HepG2 (cell line): ENCODE data around the gene FAM50A. TPM values are rescaled to one million over a fixed set of nuclear protein-coding genes. Genes with fewer than 3 reads are reported as not detected.

Source experiments
- ATAC-seq: fragments of 200-7000 bp; cut with Tn5 transposase; 3 replicates; pipeline ENCODE4 v1.9.1; 2020; ENCODE audit warnings: mild to moderate bottlenecking, moderate library complexity
- BruUV-seq: library from RNA; stranded (reverse); fragments of 400-500 nt; replicated peaks from 2 replicates; lab custom pipeline; 2021; lab: Mats Ljungman, UMichigan
- CTCF ChIA-PET: fragments of 300-600 bp; formaldehyde crosslinking; extraction: SDS; loops from one replicate; lab custom pipeline; 2021; ENCODE audit warnings: low total read pairs, inconsistent platforms, low intra/inter-chr PET ratio; lab: Yijun Ruan, JAX
- POLR2A ChIA-PET: fragments of 350-600 bp; sonication (Branson Sonifier 250); formaldehyde crosslinking; loops from one replicate; lab custom pipeline; 2020; ENCODE audit warnings: antibody characterized with exemption, inconsistent platforms; lab: Yijun Ruan, JAX
- DNase-seq: peaks from one replicate; pipeline ENCODE4 v3.0.0-alpha.2; 2015; ENCODE audit warnings: low spot score
- FAIRE-seq: peaks from 3 replicates; lab custom pipeline; 2011; peaks lifted over from hg19 to GRCh38; lab: Jason Lieb, UNC
- H2AFZ ChIP-seq: one replicate; pipeline ENCODE4 v1.6.1; 2011; ENCODE audit warnings: low read length, inconsistent platforms
- H3K27ac ChIP-seq: fragments of 300-600 bp; 3 replicates; pipeline ENCODE4 v1.8.0; 2011; ENCODE audit warnings: mixed run types, mild to moderate bottlenecking, mixed read lengths, low read length, inconsistent platforms; ENCODE audit not compliant: insufficient read depth; ENCODE audit errors: extremely low read length
- H3K27me3 ChIP-seq, 2 experiments: fragments of 200-600 bp in 1 of 2; 2 replicates in 1 of 2; 3 replicates in 1 of 2; pipeline versions ENCODE4 v1.6.0 to v1.8.0; 2011; ENCODE audit warnings: low read length in 2 of 2, mild to moderate bottlenecking in 2 of 2, moderate library complexity in 2 of 2, inconsistent platforms in 1 of 2; ENCODE audit not compliant: insufficient read depth in 2 of 2, control insufficient read depth in 1 of 2
- H3K36me3 ChIP-seq, 2 experiments: fragments of 200-600 bp in 1 of 2; replicated peaks in 1 of 2; 2 replicates in 1 of 2; 3 replicates in 1 of 2; pipeline versions ENCODE4 v1.5.1 to v1.8.0; 2011; ENCODE audit warnings: low read length in 2 of 2, inconsistent platforms in 1 of 2; ENCODE audit not compliant: insufficient read depth in 2 of 2, control insufficient read depth in 1 of 2
- H3K4me1 ChIP-seq: 2 replicates; pipeline ENCODE4 v1.5.1; 2012; ENCODE audit warnings: low read length, inconsistent platforms; ENCODE audit not compliant: insufficient read depth
- H3K4me2 ChIP-seq: 2 replicates; pipeline ENCODE4 v1.6.0; 2011; ENCODE audit warnings: low read depth, low read length, inconsistent platforms
- H3K4me3 ChIP-seq, 3 experiments: fragments of 200-600 bp in 1 of 3; sonication (generic), shearing (Covaris generic) in 1 of 3; replicated peaks in 1 of 3; 2 replicates each; pipeline ENCODE4 v1.5.1; 2011 to 2016; ENCODE audit warnings: low read length in 3 of 3, inconsistent platforms in 2 of 3, low read depth in 2 of 3, mild to moderate bottlenecking in 2 of 3, control low read depth in 1 of 3, mixed read lengths in 1 of 3; ENCODE audit not compliant: insufficient read depth in 1 of 3
- H3K79me2 ChIP-seq: one replicate; pipeline ENCODE4 v1.6.1; 2011; ENCODE audit warnings: low read length, inconsistent platforms; ENCODE audit not compliant: insufficient read depth
- H3K9ac ChIP-seq: 2 replicates; pipeline ENCODE4 v1.6.0; 2011; ENCODE audit warnings: mild to moderate bottlenecking, low read depth, low read length, inconsistent platforms; ENCODE audit not compliant: insufficient read depth
- H3K9me3 ChIP-seq: 2 replicates; pipeline ENCODE4 v1.5.1; 2012; ENCODE audit warnings: mild to moderate bottlenecking, low read length
- H4K20me1 ChIP-seq: 2 replicates; pipeline ENCODE4 v1.6.0; 2011; ENCODE audit warnings: inconsistent platforms, mild to moderate bottlenecking, low read length, moderate library complexity; ENCODE audit not compliant: insufficient read depth
- CHCHD3 ChIP-seq: sonication (generic); formaldehyde crosslinking; IDR thresholded peaks from 2 replicates; pipeline ENCODE4 v1.8.0; 2022; ENCODE audit warnings: mild to moderate bottlenecking, missing genetic modification reagents, moderate library complexity
- CHD2 ChIP-seq: IDR thresholded peaks from 2 replicates; pipeline ENCODE4 v1.6.1; 2011; ENCODE audit warnings: low read depth, low read length, improper control_type of control experiment
- HNF4A ChIP-seq: sonication (generic); formaldehyde crosslinking; IDR thresholded peaks from 2 replicates; pipeline ENCODE4 v1.4.0; 2020; ENCODE audit warnings: missing genetic modification reagents
- IKZF5 ChIP-seq: IDR thresholded peaks from 2 replicates; pipeline ENCODE4 v1.6.1; 2018; ENCODE audit warnings: missing genetic modification reagents, mild to moderate bottlenecking, missing compliant biosample characterization
- MIER2 ChIP-seq: IDR thresholded peaks from 2 replicates; pipeline ENCODE4 v1.6.1; 2016; ENCODE audit warnings: missing biosample characterization, missing genetic modification reagents
- PRDM4 ChIP-seq: sonication (generic); formaldehyde crosslinking; IDR thresholded peaks from 2 replicates; pipeline ENCODE4 v1.9.0; 2021; ENCODE audit warnings: missing genetic modification reagents, borderline replicate concordance
- ZFP90 ChIP-seq: sonication (generic); formaldehyde crosslinking; IDR thresholded peaks from 2 replicates; pipeline ENCODE4 v1.8.0; 2022; ENCODE audit warnings: missing genetic modification reagents, mild to moderate bottlenecking, inconsistent platforms, borderline replicate concordance
- ZFP91 ChIP-seq: sonication (generic); formaldehyde crosslinking; IDR thresholded peaks from 2 replicates; pipeline ENCODE4 v1.9.0; 2022; ENCODE audit warnings: missing genetic modification reagents, mild to moderate bottlenecking, borderline replicate concordance
- ZHX2 ChIP-seq, 2 experiments: sonication (generic) in 1 of 2; formaldehyde crosslinking in 1 of 2; IDR thresholded peaks; 2 replicates each; pipeline versions ENCODE4 v1.6.1 to v1.9.0; 2014 to 2022; ENCODE audit warnings: antibody characterized with exemption in 1 of 2, borderline replicate concordance in 1 of 2, inconsistent platforms in 1 of 2, low read depth in 1 of 2, missing genetic modification reagents in 1 of 2
- ZNF547 ChIP-seq: sonication (generic); formaldehyde crosslinking; IDR thresholded peaks from 2 replicates; pipeline ENCODE4 v1.5.1; 2020; ENCODE audit warnings: mild to moderate bottlenecking, missing genetic modification reagents
- WGBS: methylation state at CpG from one replicate; pipeline ENCODE4 v1.1.6; 2017; ENCODE audit warnings: low lambda C conversion rate; 5-methylcytosine and 5-hydroxymethylcytosine counted together
- in situ Hi-C: cut with HindIII; loops from 2 replicates; pipeline ENCODE4 v1.10.0; 2017; ENCODE audit warnings: low pct_unique_long_range_greater_than_20kb; ENCODE audit not compliant: extremely low pct_ligation_motif_present
- intact Hi-C: fragments of 100-400 bp; cut with micrococcal nuclease; formaldehyde crosslinking; loops from one replicate; pipeline ENCODE4 v1.10.0; 2022; ENCODE audit not compliant: unreplicated experiment
- polyA plus RNA-seq, 8 experiments: library from polyadenylated mRNA; depleted of rRNA in 3 of 8; stranded (reverse) in 7 of 8; unstranded in 1 of 8; fragments of >200 nt; fragmentation: Illumina TruSeq in 4 of 8; extraction: Trizol in 4 of 8; gene quantifications; 2 replicates each; pipeline versions ENCODE4 v1.2.1 to v1.2.3, GENCODE V29; 2011 to 2016; ENCODE audit warnings: low read depth in 4 of 8, missing spikeins in 1 of 8, mixed read lengths in 1 of 8; ENCODE audit not compliant: insufficient read depth in 1 of 8
- total RNA-seq, 5 experiments: library from RNA; depleted of rRNA; stranded (reverse); fragments of >200 nt; fragmentation: Illumina TruSeq; extraction: Trizol; gene quantifications; 2 replicates each; pipeline ENCODE4 v1.2.3, GENCODE V29; 2016; ENCODE audit warnings: low read depth in 1 of 5

Gene FAM50A
- total and polyA plus RNA-seq, 2 of the 13 experiments (the other 11 are each of a cell fraction or from before 2014, with no cell fraction given), result 30.7 to 40.7 TPM

- H3K27ac ChIP-seq, result no peak overlapping the region
- FAIRE-seq (no peak), ATAC-seq (peak; percentile 45), DNase-seq (no peak)
- no peaks in the 10 kb centered on the region for H3K9me3 ChIP-seq
- POLR2A ChIA-PET, result interaction anchor here (1.2 kb wide), 1 partner anchor 9 kb away, joined by 3 read pairs; the partner anchor contains the start of gene TAFAZZIN
- WGBS, result 97% methylated on average over 6 of the region's 19 CpGs
- peaks cover 21% of the 10 kb centered on the region; the same call in 1 of the 2 replicates for H4K20me1 ChIP-seq
- peaks cover 16% of the 10 kb centered on the region for H3K79me2 ChIP-seq
- intact Hi-C loops (no loop called here), in situ Hi-C loops (loop anchor here (25.0 kb wide), 1 partner anchor 135 kb away; the partner anchor contains the start of genes G6PD and IKBKG)
- H3K27me3 ChIP-seq, result no peaks in the 10 kb centered on the region; a peak in 1 of 5 replicates
- no peak overlapping the region for H3K4me2 ChIP-seq
- CTCF ChIA-PET, result no interaction called here
- peaks cover 32% of the 10 kb centered on the region for H3K4me1 ChIP-seq
- no peak overlapping the region for H3K4me3 ChIP-seq
- H2AFZ ChIP-seq, result no peak overlapping the region
- peaks cover 6 to 22% of the 10 kb centered on the region in 2 experiments; a peak in 4 of 5 replicates for H3K36me3 ChIP-seq
- H3K9ac ChIP-seq, result no peak overlapping the region
- no TSS peak for BruUV-seq
- no peak for TF ChIP-seq PRDM4 (CRISPR knock-in tag)
- no peak for TF ChIP-seq ZNF547
- no peak for TF ChIP-seq MIER2 (CRISPR knock-in tag)
- TF ChIP-seq IKZF5, result no peak
- no peak for TF ChIP-seq ZFP90 (CRISPR knock-in tag)
- no peak for TF ChIP-seq HNF4A (CRISPR knock-in tag)
- no peak for TF ChIP-seq CHCHD3
- no peak for TF ChIP-seq ZFP91 (CRISPR knock-in tag)
- TF ChIP-seq CHD2, result no peak
- TF ChIP-seq ZHX2 (IDR thresholded peaks at IDR 0.05; ENCODE audit: low read depth), result no peak
- no peak for TF ChIP-seq ZHX2 (CRISPR knock-in tag; IDR thresholded peaks at IDR 0.05; ENCODE audit: borderline replicate concordance)
These were observed 41.3 kb upstream of the FAM50A start for GRCh38 chrX:154402622-154403127.
